ENCODE measurements around the gene MAST4.

Gene MAST4

DNA sequence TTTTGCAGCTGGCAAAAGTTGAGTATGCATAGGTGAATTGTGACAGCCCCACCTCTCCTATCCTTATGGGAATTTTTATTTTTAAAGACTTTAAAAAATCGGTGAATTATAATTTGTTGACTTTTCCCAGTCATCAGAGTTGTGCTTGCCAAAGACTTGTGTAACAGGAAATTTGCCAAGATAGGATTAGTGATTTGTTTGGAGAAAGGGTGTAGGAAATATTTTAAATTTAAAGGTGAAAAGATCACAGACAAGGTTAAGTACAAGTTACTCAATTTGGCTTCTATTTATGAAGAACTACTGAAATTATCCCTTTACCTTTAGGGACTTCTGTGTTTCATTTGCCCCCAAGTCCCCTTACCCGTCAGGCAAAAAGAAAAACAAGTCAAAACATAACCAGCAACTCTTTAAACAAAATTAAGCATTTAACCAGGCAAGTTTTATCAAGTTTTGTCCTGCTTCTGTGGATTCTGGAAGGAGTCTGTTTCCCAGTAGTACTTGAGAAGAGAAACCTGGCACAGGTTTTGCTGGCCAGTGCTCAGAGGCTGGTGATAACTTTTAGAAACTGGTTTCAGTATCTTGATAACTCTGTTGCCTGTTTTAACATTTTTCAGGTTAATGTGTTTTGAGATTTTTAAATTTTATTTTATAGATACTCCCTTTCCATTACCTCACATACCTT lies 285.4 kb downstream of the MAST4 start:
- DNase-seq = no peak

DNA sequence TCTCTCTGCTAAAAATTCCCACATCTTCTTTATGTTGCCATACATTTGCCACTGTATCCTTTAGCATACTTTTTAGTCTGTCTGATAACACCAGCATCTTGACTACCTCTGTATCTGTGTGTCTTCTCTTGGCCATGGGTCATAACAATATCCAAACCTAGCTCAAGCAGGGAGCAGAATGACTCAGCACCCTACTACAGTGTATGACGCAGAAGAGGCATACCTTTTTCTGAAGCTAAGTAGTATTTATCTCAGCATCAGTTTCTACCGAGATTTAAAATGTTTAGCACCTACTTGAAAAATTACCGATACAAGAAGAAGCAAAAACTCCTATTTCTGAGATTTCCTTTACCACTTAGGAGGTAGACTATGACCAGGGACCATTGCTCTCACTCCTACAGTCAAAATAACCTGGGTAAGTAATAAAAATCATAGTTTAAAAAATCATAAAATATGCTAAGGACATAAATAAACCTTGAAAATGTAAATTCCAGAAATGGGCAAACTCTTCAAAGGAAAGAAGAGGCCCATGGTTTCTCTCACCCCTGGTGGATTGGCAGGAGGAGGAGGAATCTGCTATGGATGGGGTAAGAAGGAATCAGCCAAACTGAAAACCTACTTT lies 286.5 kb downstream of the MAST4 start:
- DNase-seq = no peak

DNA sequence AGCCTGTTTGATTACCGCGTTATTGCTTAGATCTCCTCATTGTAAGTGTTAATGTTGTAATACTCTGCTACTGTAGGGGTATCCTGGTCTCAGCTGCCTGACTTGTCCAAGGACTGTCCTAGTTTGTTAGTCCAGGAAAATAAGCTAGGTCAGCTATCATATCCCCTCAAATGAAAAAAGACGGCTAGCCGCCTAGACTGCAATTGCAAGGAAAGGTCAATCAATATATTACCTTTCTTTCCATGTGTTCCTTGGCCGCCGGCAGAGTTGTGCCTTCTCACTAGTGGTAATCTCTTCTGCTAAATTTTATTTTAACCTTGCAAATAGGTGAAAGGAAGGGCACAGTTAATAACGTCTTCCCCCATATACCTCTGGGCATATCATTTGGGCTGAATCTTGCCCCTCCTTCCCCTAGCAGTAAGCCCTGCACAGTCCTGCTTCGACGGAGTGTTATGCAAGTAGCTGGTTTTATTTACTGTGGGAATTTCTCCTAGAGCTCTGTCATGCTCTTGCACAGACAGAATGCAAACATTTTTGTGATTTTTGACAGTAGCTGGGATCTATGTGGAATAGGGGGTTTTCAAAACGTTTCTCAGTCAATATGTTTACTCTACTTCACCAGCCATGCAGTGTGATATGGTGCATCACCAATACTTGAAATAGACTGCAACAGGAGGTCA lies 288.5 kb downstream of the MAST4 start:
- DNase-seq = no peak

DNA sequence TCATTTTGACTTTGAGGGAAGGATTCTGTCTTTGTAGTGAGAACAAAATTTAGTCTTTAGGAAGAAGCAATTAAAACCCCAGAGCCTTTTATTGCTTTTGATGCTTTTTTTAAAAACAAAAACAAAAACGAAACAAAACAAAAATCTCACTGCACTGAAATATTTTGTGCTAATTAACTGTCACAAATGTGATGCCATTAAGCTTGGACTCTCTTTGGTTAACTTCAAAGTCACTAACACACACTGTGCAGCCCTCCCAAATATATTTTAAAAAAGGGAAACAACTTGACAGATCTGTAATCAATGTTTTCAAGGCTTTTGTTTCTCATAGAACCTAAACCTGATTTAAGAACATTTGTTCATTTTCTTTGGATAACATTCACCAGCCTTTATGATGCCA lies 290.7 kb downstream of the MAST4 start:
- DNase-seq = no peak

DNA sequence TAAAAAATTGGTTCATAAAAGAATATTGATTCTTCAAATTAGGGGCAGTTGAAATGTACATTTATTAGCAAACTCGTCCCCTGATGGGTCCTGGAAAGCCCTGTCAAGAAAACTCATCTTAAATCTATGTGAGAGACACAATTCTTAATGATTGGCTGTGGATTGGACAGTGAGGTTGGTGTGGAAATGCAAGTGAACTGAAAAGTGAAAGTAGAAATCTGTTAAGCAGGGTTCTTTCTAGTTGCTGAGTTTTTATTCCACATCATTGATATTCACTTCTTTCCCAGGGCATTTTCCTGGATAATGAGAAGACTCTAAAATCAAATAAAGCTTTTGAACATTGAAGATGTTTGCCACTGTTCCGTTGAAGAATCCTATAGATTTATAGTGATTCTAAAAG lies 292.4 kb downstream of the MAST4 start:
- no peak for DNase-seq

DNA sequence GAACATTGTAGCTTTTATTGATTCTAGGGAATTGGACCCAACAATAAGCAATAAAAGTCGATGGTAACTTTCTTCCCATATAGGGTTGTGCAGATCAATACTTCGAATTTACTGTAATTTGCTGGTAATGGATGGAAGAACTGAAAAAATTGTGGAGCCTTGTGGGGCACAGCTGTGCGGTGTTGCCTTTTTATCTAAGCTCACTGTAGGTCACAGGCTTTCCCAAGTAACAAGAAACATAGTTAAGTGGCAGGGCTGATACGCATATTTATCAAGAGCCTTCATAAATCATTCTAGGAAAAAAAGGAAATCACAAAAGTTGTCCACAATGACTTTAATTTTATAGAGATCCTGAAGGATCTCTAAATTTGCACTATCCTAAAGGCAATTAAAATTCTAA lies 292.9 kb downstream of the MAST4 start:
- no peak for DNase-seq

DNA sequence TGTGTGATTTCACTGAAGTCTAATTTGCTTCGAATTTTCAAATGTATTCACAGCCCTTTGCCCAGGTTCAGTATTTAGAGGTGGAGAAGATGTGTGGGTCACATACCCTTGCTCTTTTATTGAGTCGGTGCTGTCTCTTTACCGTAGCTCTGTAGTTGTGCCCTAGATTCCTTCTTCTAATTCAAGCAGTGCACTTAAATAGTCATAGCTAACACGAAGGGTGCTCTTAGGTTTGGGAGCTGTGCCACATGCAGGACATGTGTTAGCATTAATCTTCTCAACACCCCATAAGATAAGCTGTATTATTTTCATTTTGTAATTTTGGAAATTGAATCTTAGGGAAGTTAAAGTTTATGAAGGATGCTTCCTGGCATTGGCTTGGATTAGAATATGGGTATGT lies 293.3 kb downstream of the MAST4 start:
- no peak for DNase-seq

DNA sequence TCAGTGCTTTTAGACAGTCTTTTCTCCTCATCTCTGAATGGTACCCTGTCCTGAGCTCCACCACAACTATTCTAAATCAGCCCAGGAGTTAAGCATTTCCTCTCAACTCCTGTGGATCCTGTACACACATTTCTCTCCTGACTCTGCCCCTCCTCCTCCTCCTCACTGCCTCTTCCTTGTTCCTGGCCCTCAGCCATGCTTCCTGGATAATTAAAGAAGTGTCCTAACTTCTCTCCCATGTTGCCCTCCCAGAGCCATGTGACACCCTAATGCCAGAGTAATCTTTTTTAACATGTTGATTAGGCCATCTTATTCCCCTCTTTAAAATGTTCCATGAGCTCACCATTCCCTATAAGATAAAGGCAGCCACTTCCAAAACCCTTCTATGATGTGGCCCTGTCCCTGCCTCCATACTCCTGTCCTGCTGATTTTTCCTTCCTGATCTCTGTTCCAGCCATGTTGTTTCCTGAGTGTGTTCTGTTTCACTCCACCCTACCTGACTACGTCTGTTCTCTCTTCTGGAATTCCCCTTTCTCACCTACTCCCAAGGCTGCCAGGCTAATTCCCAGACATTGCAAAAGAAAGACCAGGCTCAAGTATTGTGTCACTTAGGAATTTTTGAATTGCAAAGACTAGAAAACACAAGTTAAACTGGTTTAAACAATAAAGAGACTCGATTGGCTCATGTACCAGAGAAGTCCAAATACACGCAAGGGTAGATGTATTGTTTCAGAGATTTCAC lies 295.2 kb downstream of the MAST4 start:
- no peak for DNase-seq

DNA sequence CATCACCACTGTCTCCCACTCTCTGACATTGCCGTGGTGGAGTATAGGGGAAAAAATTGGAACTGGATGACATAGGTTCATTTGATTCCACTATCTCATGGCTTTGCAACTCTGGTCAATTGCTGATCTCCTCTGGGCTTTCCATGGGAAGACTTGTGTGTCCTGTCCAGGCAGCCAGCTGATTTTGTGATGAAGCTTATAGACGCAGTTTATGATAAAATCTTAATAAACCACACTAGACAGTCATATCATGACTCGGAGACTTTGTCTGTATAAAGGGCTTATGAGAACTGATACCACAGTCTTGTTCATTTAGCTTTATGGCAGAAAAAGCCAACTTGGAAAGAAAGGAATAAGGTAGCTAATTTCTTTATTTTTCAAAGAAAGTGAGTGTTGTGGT lies 296.5 kb downstream of the MAST4 start:
- DNase-seq = no peak

DNA sequence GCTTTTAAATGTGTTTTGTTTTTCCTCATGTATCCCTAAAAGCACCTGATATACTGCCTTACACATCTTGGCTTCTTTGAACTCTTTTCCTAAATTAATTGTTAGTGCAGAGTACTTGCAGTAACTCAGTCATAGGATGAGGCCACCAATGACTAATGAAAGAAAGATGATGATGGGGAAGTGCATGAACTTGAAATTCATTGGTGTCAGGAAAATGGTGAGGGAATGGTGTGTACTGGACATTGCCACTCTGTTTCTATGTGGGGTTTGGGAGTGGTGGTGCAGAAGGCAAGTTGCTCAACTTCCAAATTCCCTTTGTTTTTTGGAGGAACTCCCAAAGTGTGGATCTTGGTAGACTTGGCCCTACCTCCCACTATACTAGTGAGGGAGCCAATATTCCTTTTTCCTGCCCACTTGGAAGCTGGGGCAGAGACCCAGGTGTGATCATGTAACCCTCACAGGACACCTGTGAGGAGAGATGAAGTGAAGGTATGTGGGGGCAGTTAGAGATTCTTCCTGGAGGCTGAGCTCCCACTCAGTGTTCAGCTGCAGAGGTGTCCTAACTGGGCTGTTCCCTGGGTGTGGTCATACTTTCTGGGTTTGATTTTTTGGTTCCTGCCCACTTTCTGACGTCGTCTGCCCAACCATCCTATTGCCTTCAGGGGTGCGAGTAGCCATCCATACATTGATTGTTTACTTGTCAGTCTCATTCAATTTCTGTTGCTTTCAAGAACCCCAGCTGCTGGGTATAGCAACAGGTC lies 298.5 kb downstream of the MAST4 start:
- DNase-seq = no peak

DNA sequence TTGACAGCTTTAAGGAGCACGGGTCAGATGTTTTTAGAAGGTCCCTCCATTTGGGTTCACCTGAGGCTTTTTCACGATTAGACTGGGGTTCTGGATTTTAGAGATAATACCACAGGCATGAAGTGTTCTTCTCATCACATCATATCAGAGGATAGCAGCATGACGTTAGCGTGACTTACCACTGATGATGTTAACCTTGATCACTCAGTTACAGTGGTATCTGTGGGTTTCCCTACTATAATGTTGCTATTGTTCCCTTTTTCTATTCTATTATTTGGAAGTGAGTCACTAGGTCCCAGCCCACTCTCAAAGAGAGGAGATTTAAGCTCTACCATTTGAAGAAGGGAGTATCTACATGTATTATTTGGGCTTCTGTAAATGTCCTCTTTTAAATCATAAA lies 300.0 kb downstream of the MAST4 start:
- no peak for DNase-seq

DNA sequence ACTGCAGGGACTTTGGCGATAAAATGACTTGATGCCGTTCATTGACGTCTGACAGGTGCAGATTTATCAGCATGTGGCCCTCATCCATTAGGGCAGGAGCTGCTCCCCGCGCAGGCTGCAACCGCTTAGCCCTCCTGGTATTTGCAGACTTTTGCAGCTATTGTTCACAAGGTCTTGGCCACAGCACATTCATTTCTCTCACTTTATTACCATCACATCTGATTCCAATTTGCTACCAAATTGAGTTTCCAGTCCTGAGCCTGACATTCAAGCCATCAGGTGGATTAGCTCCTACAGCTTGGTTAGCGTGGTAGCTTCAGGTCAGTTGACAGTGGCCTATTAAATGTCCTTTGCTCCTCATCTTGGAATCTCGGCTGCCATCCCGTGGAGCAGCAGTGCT lies 301.2 kb downstream of the MAST4 start:
- no peak for DNase-seq

DNA sequence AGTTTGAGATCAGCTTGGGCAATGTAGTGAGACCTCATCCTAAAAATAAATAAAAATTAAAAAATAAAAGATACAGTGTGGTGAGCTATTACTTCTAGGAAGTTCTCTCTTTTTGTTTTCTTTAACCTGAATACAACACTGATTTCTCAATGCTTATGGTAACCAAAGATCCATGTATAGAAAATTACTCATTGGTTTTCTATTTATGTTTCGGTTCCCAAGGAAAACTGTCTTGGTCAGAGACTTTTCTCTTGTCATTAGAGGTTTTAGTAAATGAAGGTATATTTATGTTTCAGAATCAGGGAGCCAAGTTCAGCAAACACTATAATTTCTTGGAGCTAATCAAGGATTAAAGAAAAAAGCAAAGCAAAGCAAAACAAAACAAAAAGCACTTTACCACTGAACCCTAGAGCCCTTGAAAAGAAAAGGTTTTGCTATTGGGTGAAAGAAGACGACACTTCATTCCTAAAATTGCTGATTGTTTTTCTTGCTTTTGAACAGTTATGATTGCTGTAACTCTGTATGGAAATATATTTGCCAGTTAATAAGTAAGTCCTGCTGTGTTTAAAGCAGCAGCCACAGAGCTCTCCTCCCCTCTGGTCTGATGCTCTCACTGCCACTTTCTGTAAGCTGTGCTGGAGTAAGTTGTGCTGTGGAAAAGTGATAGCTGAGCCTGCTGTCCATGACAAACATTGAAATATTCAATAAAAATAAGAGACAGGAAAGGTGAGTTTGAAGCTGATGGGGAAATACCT lies 302.2 kb downstream of the MAST4 start:
- no peak for DNase-seq

DNA sequence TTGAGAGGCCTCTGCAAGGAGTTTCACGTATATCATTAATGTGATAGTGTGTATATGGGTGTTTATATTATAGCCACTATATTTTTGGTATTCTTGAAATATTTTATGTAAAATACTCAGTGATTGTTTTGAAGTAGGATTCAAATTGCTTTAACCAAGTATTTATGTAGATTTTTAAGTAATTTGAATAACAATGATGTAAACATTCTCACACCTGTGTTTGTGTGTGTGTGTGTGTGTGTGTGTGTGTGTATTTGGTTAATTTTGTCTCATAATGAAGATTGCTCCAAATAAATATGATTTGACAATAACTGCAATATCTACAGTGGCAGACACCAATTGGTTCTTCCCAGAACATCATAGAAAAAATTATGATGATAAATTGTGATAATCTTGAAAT lies 307.0 kb downstream of the MAST4 start:
- no peak for DNase-seq

DNA sequence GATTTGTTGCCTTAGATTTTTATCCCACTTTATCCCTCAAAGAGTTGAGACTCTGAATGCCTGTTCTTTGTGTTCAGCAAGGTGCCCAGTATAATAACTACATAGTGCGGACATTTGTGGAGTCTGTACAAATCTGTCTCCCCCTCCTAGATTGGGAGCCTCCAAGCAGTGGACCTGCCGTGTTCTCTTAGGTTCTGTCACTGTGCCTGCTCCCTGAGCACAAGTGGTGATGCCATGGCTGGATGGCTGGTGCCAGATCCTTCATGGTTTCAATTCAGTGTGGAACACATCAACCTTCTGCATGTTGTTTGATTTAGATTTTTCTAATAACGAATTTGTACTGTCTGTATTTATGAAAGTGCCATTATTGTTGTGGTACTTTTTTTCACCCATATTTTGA lies 307.5 kb downstream of the MAST4 start:
- no peak for DNase-seq

DNA sequence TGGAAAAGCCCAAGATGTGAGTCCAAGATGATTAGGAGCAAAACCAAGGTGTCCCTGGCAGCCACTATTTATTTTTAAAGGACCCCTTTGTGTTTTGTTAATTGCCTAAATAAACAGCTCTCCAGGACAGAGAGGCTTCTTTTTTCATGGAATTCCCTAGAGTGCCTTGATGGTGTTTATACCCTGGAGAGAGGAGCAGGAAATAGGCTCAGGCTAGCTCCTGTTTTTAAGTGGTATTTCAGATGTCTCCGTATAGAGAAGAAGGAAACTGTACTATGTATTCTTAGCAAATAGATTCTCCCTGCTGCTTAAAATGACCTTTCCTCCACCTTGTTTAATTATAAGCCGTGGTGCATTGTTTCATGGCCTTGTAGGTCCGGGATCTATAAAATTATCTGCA lies 308.0 kb downstream of the MAST4 start:
- DNase-seq = no peak

DNA sequence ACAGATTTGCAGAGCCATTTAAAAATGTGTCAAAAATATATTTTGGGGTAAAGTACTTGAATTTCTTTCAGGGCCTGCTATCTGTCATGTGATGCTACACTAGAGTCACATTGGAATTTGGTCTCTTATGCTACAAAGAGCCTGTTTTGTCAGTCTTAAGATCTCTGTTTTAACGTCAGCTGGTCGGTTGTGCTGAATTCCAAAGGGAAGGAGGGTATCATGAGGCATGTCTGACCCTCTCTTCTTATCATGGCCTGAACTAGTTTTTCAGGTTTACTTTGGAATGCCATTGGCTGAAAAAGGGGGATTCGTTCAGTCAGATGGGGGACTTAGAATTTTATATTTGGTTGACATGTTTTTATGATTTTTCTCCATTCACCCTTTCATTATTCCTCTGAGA lies 309.8 kb downstream of the MAST4 start:
- DNase-seq = no peak

DNA sequence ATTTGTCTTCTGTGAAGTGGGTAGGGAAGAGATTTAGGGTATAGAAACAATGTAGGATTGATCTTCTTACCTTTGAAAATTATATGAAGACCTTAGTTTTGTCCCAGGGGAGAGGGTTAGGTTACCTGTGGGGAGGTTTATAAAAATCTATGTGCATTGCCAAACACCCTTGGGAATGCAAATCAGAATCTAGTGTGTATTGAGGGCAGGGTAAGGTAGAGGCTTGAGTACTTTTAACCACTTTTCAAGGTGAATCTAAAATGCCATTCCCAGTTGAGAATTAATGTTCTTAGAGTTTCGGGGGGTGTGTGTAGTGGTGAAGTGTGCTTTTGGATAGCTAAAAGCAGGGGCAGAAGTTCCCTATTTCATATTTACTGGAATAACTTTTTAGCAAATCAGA lies 312.0 kb downstream of the MAST4 start:
- no peak for DNase-seq

DNA sequence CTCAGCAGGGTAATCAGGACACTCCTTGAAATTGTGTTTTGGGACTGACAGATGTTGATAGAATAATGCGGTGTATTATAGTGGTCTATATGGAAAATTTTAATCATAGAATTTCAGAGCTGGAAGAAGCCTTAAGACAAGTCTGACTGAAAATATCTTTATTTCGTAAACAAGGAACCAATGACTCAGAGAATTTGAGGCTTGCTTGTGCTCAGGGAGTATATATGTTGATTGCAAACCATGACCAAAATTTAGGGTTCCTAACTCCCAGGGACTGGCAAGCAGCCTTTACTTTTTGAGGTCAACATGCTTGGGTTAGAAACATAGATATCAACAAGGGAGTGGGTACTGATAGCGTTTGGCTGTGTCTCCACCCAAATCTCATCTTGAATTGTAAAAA lies 313.2 kb downstream of the MAST4 start:
- DNase-seq = no peak

DNA sequence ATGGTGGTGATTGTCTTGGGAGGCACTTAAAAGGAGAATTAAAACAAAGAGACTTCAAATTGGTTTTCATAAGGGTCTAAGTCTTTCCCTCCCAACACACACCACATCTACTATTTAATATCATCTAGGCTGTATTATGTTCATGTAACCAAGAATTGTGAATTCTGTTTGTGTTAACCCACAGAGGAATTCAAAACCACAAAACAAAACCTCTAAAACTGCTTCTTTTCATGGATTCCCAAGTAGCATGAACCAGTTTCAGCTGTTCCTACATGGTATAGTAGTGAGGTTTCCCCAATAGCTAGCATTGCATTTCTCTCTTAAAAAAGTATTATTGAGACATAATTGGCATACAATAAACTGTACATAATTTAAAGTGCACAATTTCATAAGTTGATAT lies 316.6 kb downstream of the MAST4 start:
- no peak for DNase-seq

DNA sequence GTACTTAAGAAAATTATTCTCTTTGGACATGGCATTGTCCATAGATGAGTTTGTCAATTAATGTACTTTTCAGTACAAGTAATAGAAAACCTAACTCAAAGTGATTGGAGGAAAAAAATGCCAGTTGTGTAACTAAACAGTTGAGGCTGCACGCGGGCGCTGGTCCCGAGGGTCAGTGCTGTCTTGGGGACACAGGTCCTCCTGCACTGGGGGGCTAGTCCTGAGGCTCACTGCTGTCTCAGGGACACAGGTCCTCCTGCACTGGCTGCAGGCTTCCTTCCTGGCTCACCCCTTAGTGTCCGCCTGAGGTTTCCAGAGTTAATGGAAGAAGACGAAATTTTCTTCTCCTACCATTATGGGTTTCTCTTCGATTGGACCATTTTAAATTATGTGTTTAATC lies 319.3 kb downstream of the MAST4 start:
- no peak for DNase-seq

DNA sequence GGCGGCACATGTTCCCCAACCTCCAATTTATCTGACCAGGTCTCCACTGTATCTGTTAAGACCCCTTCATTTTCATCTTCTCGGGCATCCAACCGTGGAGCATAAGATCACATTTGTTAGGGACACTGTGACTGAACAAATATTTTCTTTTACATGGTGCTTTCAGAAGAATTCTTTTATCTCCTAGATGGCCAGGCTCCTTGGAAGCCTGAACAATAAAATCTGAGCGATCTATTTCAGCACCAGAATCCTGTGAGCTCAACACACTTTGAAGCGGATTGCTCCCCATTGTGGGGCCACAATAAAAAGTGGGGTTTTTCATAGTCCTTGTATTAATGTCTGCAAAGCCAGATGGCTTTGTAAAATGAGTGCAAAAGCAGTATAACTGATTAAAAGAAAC lies 326.7 kb downstream of the MAST4 start:
- no peak for DNase-seq
